ES-I3 (cell line): Measurements from ENCODE around the gene FCRLA.
"Not testable (repeated sequence)": the region's sequence is repeated elsewhere in the genome, so short reads cannot be mapped to it uniquely, and the experiment has no call there.

ENCODE experiments used
- H3K36me3 ChIP-seq: 2 replicates; pipeline ENCODE4 v1.6.1; 2013; ENCODE audit warnings: mild to moderate bottlenecking, low read length, control low read depth, moderate library complexity; ENCODE audit not compliant: insufficient read depth
- H3K4me1 ChIP-seq: 2 replicates; pipeline ENCODE4 v1.6.1; 2013; ENCODE audit warnings: mild to moderate bottlenecking, control low read depth, low read length; ENCODE audit not compliant: insufficient read depth
- H3K9ac ChIP-seq: 2 replicates; pipeline ENCODE4 v1.6.1; 2013; ENCODE audit warnings: low read depth, mild to moderate bottlenecking, low read length, moderate library complexity
- H3K9me3 ChIP-seq: 2 replicates; pipeline ENCODE4 v1.6.1; 2013; ENCODE audit warnings: mild to moderate bottlenecking, low read length, moderate library complexity; ENCODE audit not compliant: control insufficient read depth, insufficient read depth

Gene FCRLA

DNA sequence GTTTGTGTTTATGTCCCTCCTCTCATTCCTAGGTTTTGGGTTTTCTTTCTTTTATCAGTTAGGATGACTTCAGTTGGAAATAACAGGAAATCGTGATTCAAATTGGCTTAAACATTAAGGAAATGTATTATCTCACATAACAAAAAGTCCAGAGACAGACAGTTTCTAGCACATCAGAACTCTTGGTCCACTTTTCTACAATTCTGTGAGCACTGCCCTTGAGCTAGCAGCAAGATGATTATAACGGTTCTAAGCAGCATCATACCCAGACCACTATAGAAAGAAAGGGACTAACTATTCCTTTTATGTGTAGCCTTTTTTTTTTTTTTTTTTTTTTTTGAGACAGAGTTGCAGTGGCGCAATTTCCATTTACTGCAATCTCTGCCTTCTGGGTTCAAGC lies 25.1 kb upstream of the FCRLA start:
- Histone ChIP-seq H3K9ac (no peak overlapping the region), H3K4me1 (peaks cover 1% of the 10 kb centered on the region; the same call in 1 of the 2 replicates), H3K9me3 (no peaks in the 10 kb centered on the region), H3K36me3 (no peaks in the 10 kb centered on the region)

DNA sequence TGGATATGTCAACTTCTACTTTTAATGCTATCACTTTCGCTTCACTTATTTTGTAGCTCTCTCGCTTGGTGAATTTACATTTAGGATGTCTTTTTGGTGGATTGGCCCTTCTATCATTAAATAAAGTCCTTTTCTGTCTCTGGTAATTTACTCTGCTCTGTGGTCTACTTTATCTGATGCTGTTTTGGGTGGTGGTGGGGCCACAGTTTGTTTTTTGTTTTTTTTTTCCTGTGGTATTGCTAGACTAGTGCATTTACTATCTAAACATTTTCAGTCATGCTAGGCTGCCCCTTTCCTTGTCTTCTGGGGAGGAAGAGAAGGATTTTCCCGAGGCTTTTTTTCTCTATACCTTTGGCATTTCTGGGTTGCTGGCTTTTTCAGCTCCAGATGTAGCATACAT lies 18.1 kb upstream of the FCRLA start:
- Histone ChIP-seq H3K9me3 (no peaks in the 10 kb centered on the region), H3K9ac (no peak overlapping the region), H3K36me3 (no peaks in the 10 kb centered on the region), H3K4me1 (no peaks in the 10 kb centered on the region)

DNA sequence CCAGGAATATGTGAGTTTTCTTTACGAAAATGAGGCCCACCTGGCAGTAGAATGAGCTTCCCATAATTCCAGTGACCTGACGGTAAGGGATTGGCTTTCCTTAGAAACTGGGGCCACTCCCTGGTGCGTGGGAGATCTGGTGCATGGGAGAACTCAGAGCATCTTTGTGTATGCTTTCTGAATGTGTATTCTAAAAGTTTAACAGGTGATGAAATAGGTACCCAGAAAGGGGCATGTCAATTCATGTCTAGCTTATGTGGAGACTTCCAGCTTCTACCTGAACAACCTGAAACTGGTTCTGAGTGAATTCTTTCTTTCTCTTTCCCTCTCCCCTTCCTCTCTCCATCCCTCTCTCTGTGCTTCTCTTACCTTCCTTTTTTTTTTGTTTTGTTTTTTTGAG lies 15.2 kb upstream of the FCRLA start:
- Histone ChIP-seq H3K4me1 (no peaks in the 10 kb centered on the region), H3K9me3 (no peaks in the 10 kb centered on the region), H3K36me3 (no peaks in the 10 kb centered on the region), H3K9ac (no peak overlapping the region)

DNA sequence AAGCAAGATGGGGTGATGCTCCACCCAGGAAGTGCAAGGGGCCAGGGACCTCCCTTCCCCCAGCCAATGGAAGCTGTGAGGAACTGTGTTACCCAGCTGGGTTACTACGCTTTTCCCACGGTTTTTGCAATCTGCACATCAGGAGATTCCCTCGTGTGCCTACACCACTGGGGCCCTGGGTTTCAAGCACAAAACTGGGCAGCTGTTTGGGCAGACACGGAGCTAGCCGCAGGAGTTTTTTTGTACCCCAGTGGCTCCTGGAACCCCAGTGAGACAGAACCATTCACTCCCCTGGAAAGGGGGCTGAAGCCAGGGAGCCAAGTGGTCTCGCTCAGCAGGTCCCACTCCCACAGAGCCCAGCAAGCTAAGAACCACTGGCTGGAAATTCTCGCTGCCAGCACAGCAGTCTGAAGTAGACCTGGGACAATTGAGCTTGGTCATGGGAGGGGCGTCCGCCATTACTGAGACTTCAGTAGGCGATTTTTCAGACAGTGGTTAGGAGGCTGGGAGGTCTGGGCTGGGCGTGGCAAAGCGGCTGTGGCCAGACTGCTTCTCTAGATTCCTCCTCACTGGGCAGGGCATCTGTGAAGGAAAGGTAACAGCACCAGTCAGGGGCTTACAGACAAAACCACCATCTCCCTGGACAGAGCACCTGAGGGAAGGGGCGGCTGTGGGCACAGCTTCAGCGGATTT lies 13.9 kb upstream of the FCRLA start:
- H3K9ac ChIP-seq, H3K9me3 ChIP-seq, H3K4me1 ChIP-seq, H3K36me3 ChIP-seq: not testable (repeated sequence)

DNA sequence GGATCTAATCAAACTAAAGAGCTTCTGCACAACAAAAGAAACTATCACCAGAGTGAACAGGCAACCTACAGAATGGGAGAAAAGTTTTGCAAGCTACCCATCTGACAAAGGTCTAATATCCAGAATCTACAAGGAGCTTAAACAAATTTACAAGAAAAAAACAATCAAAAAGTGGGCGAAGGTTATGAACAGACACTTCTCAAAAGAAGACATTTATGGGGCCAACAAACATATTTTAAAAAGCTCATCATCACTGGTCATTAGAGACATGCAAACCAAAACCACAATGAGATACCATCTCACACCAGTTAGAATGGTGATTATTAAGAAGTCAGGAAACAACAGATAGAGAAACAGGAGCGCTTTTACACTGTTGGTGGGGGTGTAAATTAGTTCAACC lies 8.7 kb upstream of the FCRLA start:
- H3K9me3 ChIP-seq, H3K36me3 ChIP-seq, H3K9ac ChIP-seq, H3K4me1 ChIP-seq: not testable (repeated sequence)

DNA sequence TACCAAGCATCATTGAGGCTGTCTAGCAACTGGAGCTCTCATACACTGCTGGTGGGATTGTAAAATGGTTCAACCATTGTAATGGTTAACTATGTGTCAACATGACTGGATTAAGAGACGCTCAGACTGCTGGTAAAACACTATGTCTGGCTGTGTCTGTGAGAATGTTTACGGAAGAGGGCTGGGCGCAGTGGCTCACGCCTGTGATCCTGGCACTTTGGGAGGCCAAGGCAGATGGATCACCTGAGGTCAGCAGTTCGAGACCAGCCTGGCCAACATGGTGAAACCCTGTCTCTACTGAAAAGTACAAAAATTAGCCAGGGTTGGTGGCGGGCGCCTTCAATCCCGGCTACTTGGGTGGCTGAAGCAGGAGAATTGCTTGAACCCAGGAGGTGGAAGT lies 4.8 kb upstream of the FCRLA start:
- no peaks in the 10 kb centered on the region for H3K4me1 ChIP-seq
- no peaks in the 10 kb centered on the region for H3K9me3 ChIP-seq
- H3K36me3 ChIP-seq, result no peaks in the 10 kb centered on the region
- H3K9ac ChIP-seq, result no peak overlapping the region

DNA sequence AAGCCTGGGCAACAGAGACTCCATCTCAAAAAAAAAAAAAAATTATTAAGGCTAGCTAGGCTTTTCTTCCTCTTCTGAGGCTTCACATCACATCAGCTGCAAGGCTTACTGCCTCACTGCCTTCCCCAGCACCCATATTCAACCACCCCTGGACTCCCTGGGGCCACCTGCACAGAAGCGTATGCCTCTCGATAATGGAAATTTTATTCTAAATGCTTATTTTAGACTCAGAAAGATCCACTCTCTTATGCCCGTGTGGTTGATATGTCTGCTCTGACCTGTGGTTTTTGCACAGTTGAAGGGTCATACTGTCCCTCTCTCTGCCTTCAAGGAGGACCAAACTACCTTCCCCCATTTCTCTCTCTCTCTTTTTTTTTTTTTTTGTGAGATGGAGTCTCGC lies 1.5 kb upstream of the FCRLA start:
- no peaks in the 10 kb centered on the region for H3K9me3 ChIP-seq
- no peak overlapping the region for H3K9ac ChIP-seq
- H3K4me1 ChIP-seq, result no peaks in the 10 kb centered on the region
- H3K36me3 ChIP-seq, result no peaks in the 10 kb centered on the region

DNA sequence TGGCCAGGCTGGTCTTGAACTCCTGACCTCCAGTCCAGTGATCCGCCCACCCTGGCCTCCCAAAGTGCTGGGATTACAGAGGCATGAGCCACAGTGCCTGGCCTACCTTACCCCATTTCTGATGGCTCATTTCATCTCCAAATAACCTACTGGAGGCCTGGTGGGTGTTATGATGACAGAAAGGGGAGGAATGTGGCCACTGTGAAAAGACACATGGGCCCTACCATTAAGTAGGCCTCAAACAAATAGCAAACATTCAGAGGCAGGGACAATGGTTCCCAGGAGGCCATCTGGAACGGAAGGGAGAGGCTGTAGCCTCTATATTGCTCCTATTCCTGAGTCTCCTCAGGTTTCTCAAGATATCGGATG lies 932 bp upstream of the FCRLA start:
- Histone ChIP-seq H3K4me1 (no peaks in the 10 kb centered on the region), H3K36me3 (no peaks in the 10 kb centered on the region), H3K9me3 (no peaks in the 10 kb centered on the region), H3K9ac (no peak overlapping the region)

DNA sequence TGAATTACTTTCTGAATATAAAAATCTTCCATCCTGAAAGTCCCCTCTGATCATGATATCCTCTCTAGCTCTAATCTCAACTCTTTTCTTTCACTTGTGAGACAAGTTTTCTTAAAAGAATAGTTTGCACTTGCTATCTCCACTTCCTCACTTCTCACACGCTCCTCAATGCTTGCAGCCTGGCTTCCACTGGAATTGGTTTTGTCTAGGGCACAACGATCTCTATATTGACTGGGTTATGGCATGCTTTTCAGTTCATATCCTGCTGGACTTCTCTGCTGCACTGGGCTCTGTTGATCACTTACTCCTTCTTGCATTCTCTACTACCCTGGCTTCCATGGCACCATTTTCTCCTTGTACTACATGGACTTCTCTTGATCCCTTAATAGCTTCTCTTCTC lies 474 bp downstream of the FCRLA start:
- Histone ChIP-seq H3K4me1 (no peaks in the 10 kb centered on the region), H3K9me3 (no peaks in the 10 kb centered on the region), H3K9ac (no peak overlapping the region), H3K36me3 (no peaks in the 10 kb centered on the region)

DNA sequence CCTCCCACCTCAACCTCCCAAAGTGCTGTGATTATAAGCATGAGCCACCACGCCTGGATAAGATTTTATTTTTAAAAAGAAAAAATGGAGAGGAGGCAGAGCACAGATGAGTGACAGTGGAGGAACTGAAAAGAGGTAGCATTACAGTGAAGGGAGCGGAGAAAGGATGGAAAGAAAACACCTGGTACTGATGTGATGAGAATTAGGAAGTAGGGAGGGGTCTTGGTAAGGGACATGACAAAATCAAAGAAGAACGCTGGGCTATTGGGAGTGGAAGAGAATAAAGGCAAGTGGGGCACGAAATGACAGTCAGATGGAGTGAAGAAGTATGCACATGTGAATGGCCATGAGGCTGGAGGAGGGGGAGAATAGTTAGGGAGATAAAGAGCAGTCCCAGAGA lies 2.3 kb downstream of the FCRLA start:
- no peaks in the 10 kb centered on the region for H3K36me3 ChIP-seq
- H3K4me1 ChIP-seq, result no peaks in the 10 kb centered on the region
- no peak overlapping the region for H3K9ac ChIP-seq
- H3K9me3 ChIP-seq, result no peaks in the 10 kb centered on the region

DNA sequence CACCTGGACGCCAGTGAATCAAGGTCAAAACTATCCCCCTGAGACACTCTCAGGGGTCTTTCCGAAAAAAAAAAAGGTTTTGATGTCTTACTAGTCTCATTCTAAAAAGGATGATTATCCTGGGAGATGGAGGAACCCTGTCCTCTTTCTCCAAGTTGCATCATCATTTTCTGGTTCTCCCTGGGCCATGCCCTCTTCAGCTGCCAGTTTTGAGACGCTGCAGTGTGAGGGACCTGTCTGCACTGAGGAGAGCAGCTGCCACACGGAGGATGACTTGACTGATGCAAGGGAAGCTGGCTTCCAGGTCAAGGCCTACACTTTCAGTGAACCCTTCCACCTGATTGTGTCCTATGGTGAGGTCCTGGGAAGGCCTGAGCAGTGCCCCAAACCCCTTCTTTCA lies 3.5 kb downstream of the FCRLA start:
- no peaks in the 10 kb centered on the region for H3K36me3 ChIP-seq
- no peaks in the 10 kb centered on the region for H3K4me1 ChIP-seq
- H3K9ac ChIP-seq, result no peak overlapping the region
- no peaks in the 10 kb centered on the region for H3K9me3 ChIP-seq

DNA sequence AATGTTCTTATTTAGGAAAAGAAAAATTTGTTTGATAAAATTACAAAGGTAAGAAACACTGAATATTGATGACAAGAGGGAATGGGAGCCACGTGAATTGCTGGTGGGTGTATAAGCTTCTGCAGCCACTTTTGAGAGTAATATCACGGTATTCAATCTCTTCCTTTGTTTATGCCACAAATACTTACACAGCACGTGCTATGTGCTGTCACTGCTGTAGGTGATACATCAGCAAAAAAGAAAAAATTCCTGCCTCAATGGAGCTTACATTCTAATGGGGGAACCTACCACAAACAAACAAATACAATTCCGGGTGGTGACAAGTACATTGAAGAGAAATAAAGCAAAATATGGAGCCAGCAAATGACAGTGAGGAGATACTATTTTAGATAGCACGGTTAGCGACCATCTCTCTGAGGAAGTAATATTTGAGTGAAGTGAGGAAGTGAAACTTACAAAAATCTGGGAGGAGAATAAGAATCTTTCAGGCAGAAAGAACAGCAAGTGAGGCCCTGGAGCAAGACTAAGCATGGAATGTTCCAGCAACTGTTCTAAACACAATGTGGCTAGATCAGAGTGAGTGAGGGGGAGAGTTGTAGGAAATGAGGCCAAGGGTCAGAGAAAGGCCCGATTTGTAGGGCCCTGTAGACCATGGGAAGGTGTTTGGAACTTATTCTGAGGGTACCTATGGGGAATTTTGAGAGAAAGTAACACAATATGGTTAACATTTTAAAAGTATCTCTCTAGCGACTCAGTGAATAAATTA lies 11.7 kb downstream of the FCRLA start:
- Histone ChIP-seq H3K9ac (no peak overlapping the region), H3K4me1 (no peaks in the 10 kb centered on the region), H3K36me3 (no peaks in the 10 kb centered on the region), H3K9me3 (no peaks in the 10 kb centered on the region; the same call in 1 of the 2 replicates)

DNA sequence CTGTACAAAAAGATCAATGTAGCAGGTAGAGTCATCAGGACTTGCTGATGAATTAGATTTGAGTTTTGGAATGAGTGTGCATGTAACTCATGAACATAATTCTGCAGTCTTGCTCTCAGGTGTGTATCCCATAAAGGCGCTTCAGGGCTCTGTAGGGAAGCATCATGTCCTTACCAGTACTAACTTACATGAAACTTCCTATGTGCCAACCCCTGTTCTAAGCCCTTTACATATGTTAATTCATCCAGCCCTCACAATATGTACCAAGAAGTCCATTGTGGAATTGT lies 12.2 kb downstream of the FCRLA start:
- Histone ChIP-seq H3K9me3 (no peaks in the 10 kb centered on the region; the same call in 1 of the 2 replicates), H3K9ac (no peak overlapping the region), H3K36me3 (no peaks in the 10 kb centered on the region), H3K4me1 (no peaks in the 10 kb centered on the region)

DNA sequence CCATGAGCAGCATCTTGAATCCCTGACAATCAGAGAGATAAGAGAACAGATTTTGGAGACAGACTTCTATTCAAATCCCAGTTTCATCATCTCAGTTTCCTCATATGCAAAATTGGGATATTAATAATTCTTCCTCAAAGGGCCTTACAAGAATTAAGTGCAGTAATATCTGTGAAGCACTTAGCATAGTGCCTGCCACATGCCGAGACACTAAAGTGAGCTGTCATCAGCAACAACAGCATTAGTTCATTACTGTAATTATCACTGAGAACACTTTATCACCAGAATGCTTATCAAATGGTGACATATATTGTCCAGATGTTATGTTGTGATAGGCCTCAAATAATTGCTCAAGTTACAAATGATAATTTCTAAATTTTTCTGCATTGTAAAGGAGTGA lies 13.4 kb downstream of the FCRLA start:
- Histone ChIP-seq H3K4me1 (no peaks in the 10 kb centered on the region), H3K36me3 (no peaks in the 10 kb centered on the region), H3K9me3 (no peaks in the 10 kb centered on the region; the same call in 1 of the 2 replicates), H3K9ac (no peak overlapping the region)

DNA sequence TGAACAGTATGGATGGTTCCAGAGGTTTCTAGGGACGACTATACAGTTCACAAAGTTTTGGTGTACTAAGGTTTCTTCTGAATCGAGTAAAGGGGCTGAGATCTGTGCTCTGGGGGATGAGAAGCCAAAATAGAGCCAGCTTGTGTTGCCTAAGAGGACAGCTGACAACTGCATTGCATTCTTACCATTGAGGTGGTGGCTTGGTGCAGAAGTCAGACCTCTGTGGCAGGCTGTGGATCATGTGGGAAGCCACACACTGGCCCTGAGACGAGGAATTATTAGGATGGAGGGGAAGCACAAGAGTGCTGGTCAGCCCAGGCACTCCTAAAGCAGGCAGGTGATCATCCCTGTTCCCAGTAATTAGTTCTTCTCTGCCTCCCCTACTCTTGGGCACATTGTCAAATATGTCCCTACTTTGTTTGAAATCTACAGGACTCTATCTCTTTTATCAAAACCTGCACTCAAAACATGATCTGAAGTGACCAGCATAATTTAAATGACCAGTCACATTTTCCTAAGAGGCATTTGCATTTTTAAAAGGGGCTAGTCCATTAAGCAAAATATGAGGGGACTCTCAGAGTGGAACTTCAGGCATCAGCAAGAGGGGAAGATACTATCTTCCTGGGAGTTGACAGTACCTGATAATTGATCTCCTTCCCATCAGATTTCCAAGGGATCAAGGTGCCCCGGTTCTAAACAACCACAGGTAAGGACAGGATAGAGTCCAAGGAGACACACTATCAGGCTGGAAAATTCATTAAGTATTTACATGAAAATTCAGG lies 14.1 kb downstream of the FCRLA start, which contains the start of gene FCRLB:
Gene FCRLB (plus strand): TSS at position 589 of the 782 bp plus-strand sequence. CDS start 1,129 bp downstream, outside the sequence.
- H3K4me1 ChIP-seq, result no peaks in the 10 kb centered on the region
- H3K9me3 ChIP-seq, result no peaks in the 10 kb centered on the region; the same call in 1 of the 2 replicates
- no peak within 1 kb of the TSS for H3K9ac ChIP-seq
- no peaks in the 10 kb centered on the region for H3K36me3 ChIP-seq
